HepG2 (cell line): ENCODE measurements around the gene FBXO11. TPM values are rescaled to one million over a fixed set of nuclear protein-coding genes. Genes with fewer than 3 reads are reported as not detected.

ENCODE experiments used
- ATAC-seq: fragments of 200-7000 bp; cut with Tn5 transposase; 3 replicates; pipeline ENCODE4 v1.9.1; 2020; ENCODE audit warnings: mild to moderate bottlenecking, moderate library complexity
- BruUV-seq: library from RNA; stranded (reverse); fragments of 400-500 nt; replicated peaks from 2 replicates; lab custom pipeline; 2021; lab: Mats Ljungman, UMichigan
- CTCF ChIA-PET: fragments of 300-600 bp; formaldehyde crosslinking; extraction: SDS; loops from one replicate; lab custom pipeline; 2021; ENCODE audit warnings: low total read pairs, inconsistent platforms, low intra/inter-chr PET ratio; lab: Yijun Ruan, JAX
- POLR2A ChIA-PET: fragments of 350-600 bp; sonication (Branson Sonifier 250); formaldehyde crosslinking; loops from one replicate; lab custom pipeline; 2020; ENCODE audit warnings: antibody characterized with exemption, inconsistent platforms; lab: Yijun Ruan, JAX
- DNase-seq: peaks from one replicate; pipeline ENCODE4 v3.0.0-alpha.2; 2015; ENCODE audit warnings: low spot score
- FAIRE-seq: peaks from 3 replicates; lab custom pipeline; 2011; peaks lifted over from hg19 to GRCh38; lab: Jason Lieb, UNC
- H2AFZ ChIP-seq: one replicate; pipeline ENCODE4 v1.6.1; 2011; ENCODE audit warnings: low read length, inconsistent platforms
- H3K27ac ChIP-seq: fragments of 300-600 bp; 3 replicates; pipeline ENCODE4 v1.8.0; 2011; ENCODE audit warnings: mixed run types, mild to moderate bottlenecking, mixed read lengths, low read length, inconsistent platforms; ENCODE audit not compliant: insufficient read depth; ENCODE audit errors: extremely low read length
- H3K27me3 ChIP-seq, 2 experiments: fragments of 200-600 bp in 1 of 2; 2 replicates in 1 of 2; 3 replicates in 1 of 2; pipeline versions ENCODE4 v1.6.0 to v1.8.0; 2011; ENCODE audit warnings: low read length in 2 of 2, mild to moderate bottlenecking in 2 of 2, moderate library complexity in 2 of 2, inconsistent platforms in 1 of 2; ENCODE audit not compliant: insufficient read depth in 2 of 2, control insufficient read depth in 1 of 2
- H3K36me3 ChIP-seq, 2 experiments: fragments of 200-600 bp in 1 of 2; replicated peaks in 1 of 2; 2 replicates in 1 of 2; 3 replicates in 1 of 2; pipeline versions ENCODE4 v1.5.1 to v1.8.0; 2011; ENCODE audit warnings: low read length in 2 of 2, inconsistent platforms in 1 of 2; ENCODE audit not compliant: insufficient read depth in 2 of 2, control insufficient read depth in 1 of 2
- H3K4me1 ChIP-seq: 2 replicates; pipeline ENCODE4 v1.5.1; 2012; ENCODE audit warnings: low read length, inconsistent platforms; ENCODE audit not compliant: insufficient read depth
- H3K4me2 ChIP-seq: 2 replicates; pipeline ENCODE4 v1.6.0; 2011; ENCODE audit warnings: low read depth, low read length, inconsistent platforms
- H3K4me3 ChIP-seq, 3 experiments: fragments of 200-600 bp in 1 of 3; sonication (generic), shearing (Covaris generic) in 1 of 3; replicated peaks in 1 of 3; 2 replicates each; pipeline ENCODE4 v1.5.1; 2011 to 2016; ENCODE audit warnings: low read length in 3 of 3, inconsistent platforms in 2 of 3, low read depth in 2 of 3, mild to moderate bottlenecking in 2 of 3, control low read depth in 1 of 3, mixed read lengths in 1 of 3; ENCODE audit not compliant: insufficient read depth in 1 of 3
- H3K79me2 ChIP-seq: one replicate; pipeline ENCODE4 v1.6.1; 2011; ENCODE audit warnings: low read length, inconsistent platforms; ENCODE audit not compliant: insufficient read depth
- H3K9ac ChIP-seq: 2 replicates; pipeline ENCODE4 v1.6.0; 2011; ENCODE audit warnings: mild to moderate bottlenecking, low read depth, low read length, inconsistent platforms; ENCODE audit not compliant: insufficient read depth
- H3K9me3 ChIP-seq: 2 replicates; pipeline ENCODE4 v1.5.1; 2012; ENCODE audit warnings: mild to moderate bottlenecking, low read length
- H4K20me1 ChIP-seq: 2 replicates; pipeline ENCODE4 v1.6.0; 2011; ENCODE audit warnings: inconsistent platforms, mild to moderate bottlenecking, low read length, moderate library complexity; ENCODE audit not compliant: insufficient read depth
- HIVEP1 ChIP-seq: sonication (generic); formaldehyde crosslinking; IDR thresholded peaks from 2 replicates; pipeline ENCODE4 v1.4.0; 2020; ENCODE audit warnings: mild to moderate bottlenecking, missing genetic modification reagents
- ISX ChIP-seq: sonication (generic); formaldehyde crosslinking; conservative IDR thresholded peaks from 2 replicates; pipeline ENCODE4 v1.5.0; 2020; ENCODE audit warnings: missing genetic modification reagents
- RBFOX2 ChIP-seq: fragments of 200-400 bp; formaldehyde crosslinking; IDR thresholded peaks from 2 replicates; pipeline ENCODE4 v1.6.1; 2017; ENCODE audit warnings: low read depth, mild to moderate bottlenecking, low read length
- RNF2 ChIP-seq: fragments of 450-650 bp; conservative IDR thresholded peaks from 2 replicates; pipeline ENCODE4 v1.6.1; 2016; ENCODE audit warnings: low read depth
- SAP130 ChIP-seq: IDR thresholded peaks from 2 replicates; pipeline ENCODE4 v1.6.1; 2016; ENCODE audit warnings: low read depth
- SCMH1 ChIP-seq: sonication (generic); formaldehyde crosslinking; IDR thresholded peaks from 2 replicates; pipeline ENCODE4 v1.9.0; 2021; ENCODE audit warnings: missing genetic modification reagents, mild to moderate bottlenecking, borderline replicate concordance
- ZKSCAN5 ChIP-seq: sonication (generic); formaldehyde crosslinking; IDR thresholded peaks from 2 replicates; pipeline ENCODE4 v1.5.1; 2020; ENCODE audit warnings: mild to moderate bottlenecking, missing genetic modification reagents
- WGBS: methylation state at CpG from one replicate; pipeline ENCODE4 v1.1.6; 2017; ENCODE audit warnings: low lambda C conversion rate; 5-methylcytosine and 5-hydroxymethylcytosine counted together
- in situ Hi-C: cut with HindIII; loops from 2 replicates; pipeline ENCODE4 v1.10.0; 2017; ENCODE audit warnings: low pct_unique_long_range_greater_than_20kb; ENCODE audit not compliant: extremely low pct_ligation_motif_present
- intact Hi-C: fragments of 100-400 bp; cut with micrococcal nuclease; formaldehyde crosslinking; loops from one replicate; pipeline ENCODE4 v1.10.0; 2022; ENCODE audit not compliant: unreplicated experiment
- polyA plus RNA-seq, 8 experiments: library from polyadenylated mRNA; depleted of rRNA in 3 of 8; stranded (reverse) in 7 of 8; unstranded in 1 of 8; fragments of >200 nt; fragmentation: Illumina TruSeq in 4 of 8; extraction: Trizol in 4 of 8; gene quantifications; 2 replicates each; pipeline versions ENCODE4 v1.2.1 to v1.2.3, GENCODE V29; 2011 to 2016; ENCODE audit warnings: low read depth in 4 of 8, missing spikeins in 1 of 8, mixed read lengths in 1 of 8; ENCODE audit not compliant: insufficient read depth in 1 of 8
- total RNA-seq, 5 experiments: library from RNA; depleted of rRNA; stranded (reverse); fragments of >200 nt; fragmentation: Illumina TruSeq; extraction: Trizol; gene quantifications; 2 replicates each; pipeline ENCODE4 v1.2.3, GENCODE V29; 2016; ENCODE audit warnings: low read depth in 1 of 5
- TF ChIP-seq, protein P1 (sequence below): sonication (generic); formaldehyde crosslinking; IDR thresholded peaks from 2 replicates; pipeline ENCODE4 v1.5.1; 2020; ENCODE audit warnings: missing genetic modification reagents, mild to moderate bottlenecking, borderline replicate concordance

Gene FBXO11
- total and polyA plus RNA-seq, 2 of the 13 experiments (the other 11 are each of a cell fraction or from before 2014, with no cell fraction given) = 27.9 to 47.6 TPM

DNA sequence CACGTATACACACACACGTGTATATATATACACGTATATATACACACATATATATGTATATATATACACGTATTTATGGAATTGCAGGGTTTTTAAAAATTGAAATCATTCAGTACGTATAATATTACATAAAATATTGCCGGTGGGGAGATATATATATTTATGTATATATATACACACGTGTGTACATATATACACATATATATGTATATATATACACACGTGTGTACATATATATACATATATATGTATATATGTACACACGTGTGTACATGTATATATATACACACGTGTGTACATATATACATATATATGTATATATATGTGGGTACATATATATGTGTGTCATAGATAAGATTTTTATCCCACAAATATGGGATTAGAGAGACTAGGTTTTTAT, 5.4 kb downstream of the FBXO11 start:
- CTCF ChIA-PET = no interaction called here
- no peak overlapping the region for H3K4me2 ChIP-seq
- H3K36me3 ChIP-seq = no peaks in the 10 kb centered on the region; a peak in 1 of 5 replicates
- H4K20me1 ChIP-seq = peaks cover 51% of the 10 kb centered on the region
- H3K9me3 ChIP-seq = no peaks in the 10 kb centered on the region
- FAIRE-seq = no peak
- H2AFZ ChIP-seq = no peak overlapping the region
- no peaks in the 10 kb centered on the region; a peak in 1 of 5 replicates for H3K27me3 ChIP-seq
- WGBS = 87% methylated on average over 10 of the region's 10 CpGs
- TF ChIP-seq SCMH1 (no peak), SAP130 (no peak), RNF2 (no peak), HIVEP1 (no peak), RBFOX2 (no peak), ISX (CRISPR knock-in tag) (no peak), ZKSCAN5 (CRISPR knock-in tag) (no peak)
- TF ChIP-seq, protein P1, sequence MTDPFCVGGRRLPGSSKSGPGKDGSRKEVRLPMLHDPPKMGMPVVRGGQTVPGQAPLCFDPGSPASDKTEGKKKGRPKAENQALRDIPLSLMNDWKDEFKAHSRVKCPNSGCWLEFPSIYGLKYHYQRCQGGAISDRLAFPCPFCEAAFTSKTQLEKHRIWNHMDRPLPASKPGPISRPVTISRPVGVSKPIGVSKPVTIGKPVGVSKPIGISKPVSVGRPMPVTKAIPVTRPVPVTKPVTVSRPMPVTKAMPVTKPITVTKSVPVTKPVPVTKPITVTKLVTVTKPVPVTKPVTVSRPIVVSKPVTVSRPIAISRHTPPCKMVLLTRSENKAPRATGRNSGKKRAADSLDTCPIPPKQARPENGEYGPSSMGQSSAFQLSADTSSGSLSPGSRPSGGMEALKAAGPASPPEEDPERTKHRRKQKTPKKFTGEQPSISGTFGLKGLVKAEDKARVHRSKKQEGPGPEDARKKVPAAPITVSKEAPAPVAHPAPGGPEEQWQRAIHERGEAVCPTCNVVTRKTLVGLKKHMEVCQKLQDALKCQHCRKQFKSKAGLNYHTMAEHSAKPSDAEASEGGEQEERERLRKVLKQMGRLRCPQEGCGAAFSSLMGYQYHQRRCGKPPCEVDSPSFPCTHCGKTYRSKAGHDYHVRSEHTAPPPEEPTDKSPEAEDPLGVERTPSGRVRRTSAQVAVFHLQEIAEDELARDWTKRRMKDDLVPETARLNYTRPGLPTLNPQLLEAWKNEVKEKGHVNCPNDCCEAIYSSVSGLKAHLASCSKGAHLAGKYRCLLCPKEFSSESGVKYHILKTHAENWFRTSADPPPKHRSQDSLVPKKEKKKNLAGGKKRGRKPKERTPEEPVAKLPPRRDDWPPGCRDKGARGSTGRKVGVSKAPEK (CRISPR knock-in tag) = no peak
- intact Hi-C loops (loop anchor here (10.0 kb wide), 2 partner anchors 116 to 324 kb away; partner anchors contain the start of gene MSH6), in situ Hi-C loops (no loop called here)
- no peak overlapping the region for H3K27ac ChIP-seq
- no peak for ATAC-seq
- no peak overlapping the region for H3K9ac ChIP-seq
- DNase-seq = no peak
- peaks cover 48% of the 10 kb centered on the region for H3K4me1 ChIP-seq
- H3K4me3 ChIP-seq = no peak overlapping the region
- POLR2A ChIA-PET = no interaction called here
- peaks cover 89% of the 10 kb centered on the region for H3K79me2 ChIP-seq
- no TSS peak for BruUV-seq
